ENCODE results near the gene SCO2. TPM values are rescaled to one million over a fixed set of nuclear protein-coding genes. Genes with fewer than 3 reads are reported as not detected.

Gene SCO2
- total and polyA plus RNA-seq, 9 of the 15 experiments (the other 6 are each of a cell fraction or from before 2014, with no cell fraction given) = 0.34 to 4.0 (median 1.1) TPM; not detected in 3

DNA sequence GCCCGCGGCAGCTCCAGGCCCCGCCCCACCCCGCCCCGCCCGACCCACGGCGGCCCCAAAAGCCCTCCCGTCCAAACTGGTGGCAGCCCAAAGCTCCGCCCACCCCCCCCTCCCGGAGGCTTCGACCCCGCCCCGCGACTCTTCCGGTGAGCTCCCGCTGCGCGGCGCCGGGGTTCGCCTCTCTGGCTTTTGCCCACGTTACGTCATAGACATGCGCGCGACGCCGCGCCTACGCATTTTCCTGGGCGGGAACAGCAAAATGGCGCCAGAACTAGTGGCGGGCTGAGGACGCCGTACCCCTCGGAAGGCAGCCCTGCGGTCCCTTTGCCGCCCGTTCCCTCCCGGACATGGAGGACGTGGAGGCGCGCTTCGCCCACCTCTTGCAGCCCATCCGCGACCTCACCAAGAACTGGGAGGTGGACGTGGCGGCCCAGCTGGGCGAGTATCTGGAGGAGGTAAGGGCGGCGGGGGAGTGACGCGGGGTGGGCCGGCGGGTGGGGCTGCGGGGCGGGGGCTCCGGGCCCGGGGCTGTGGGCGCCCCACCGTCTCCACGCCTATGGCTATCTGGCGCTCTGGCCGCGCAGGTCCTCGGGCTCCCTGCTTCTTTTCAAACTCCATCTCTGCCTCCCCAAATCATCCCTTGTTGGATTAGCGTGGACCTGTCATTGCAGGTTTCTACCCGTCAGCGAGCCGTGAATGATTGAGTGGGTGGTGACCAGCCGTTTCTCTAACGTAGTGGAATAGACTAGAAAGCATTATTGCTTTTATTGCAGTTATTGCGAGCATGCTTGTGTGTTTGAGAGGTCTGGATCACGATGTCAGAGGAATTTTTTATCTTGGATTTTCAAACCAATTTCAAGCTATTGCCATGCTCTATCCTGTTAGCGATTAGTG, 17.2 kb downstream of the SCO2 start, which contains the start of gene NCAPH2 (continued):
- TF ChIP-seq, protein P1, sequence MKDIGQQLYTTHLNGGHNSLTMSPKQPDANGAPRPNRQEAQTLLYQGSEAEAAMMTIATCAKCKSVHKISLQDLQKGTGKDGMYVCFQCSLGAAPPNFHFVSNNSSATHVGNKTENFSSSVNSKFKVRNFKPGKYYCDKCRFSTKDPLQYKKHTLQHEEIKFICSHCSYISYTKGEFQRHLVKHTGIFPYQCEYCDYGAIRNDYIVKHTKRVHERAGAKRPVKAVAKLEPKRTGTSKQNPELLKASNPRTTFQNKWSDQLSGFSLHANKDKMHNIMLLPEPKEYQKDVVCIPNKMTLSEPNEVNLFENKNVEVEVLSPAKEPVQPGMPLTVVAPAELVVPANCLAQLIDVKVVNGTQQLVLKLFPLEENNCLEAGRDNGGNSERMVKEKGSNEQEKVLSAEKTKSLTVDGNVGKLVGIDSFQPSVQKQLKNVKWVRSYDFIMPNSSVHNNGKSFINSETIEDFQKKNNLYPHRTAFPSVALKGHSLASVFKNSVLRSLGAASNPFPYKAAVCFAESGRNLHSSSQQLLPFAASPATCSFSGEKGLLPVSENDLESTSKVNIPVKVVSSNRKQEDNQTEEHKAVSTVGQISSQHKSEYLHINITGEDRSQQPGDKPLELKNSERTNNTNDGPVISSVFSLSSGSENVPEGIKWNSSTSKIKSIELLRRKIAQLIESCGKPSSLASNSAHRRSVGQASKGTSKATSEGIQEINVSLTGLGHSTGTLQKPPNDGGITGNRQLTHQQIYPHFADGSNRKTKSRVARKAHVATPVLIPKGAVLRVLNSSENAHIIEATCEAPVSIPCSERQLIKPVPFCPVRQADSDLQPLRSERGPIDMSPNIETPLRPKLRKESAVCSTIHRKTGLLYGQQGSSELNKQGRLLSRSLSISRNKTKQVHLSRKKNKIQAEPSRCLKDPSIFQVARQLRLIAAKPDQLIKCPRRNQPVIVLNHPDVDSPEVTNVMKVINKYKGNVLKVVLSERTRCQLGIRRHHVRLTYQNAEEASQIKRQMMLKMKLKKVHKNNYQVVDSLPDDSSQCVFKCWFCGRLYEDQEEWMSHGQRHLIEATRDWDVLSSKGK (CRISPR knock-in tag; IDR thresholded peaks at IDR 0.05) = no peak
- TF ChIP-seq CTBP1 (IDR thresholded peaks at IDR 0.05; ENCODE audit: borderline replicate concordance) (peak; percentile 36; the same call in 1 of the 2 replicates), TAF9B (IDR thresholded peaks at IDR 0.05; ENCODE audit: partially characterized antibody) (peak; percentile 94), CXXC5 (CRISPR knock-in tag; IDR thresholded peaks at IDR 0.05) (peak; percentile 73), ZNF175 (CRISPR knock-in tag; IDR thresholded peaks at IDR 0.05; ENCODE audit: low read depth) (no peak), HCFC1 (IDR thresholded peaks at IDR 0.05; ENCODE audit: low read depth, low read length) (peak; percentile 78), ZNF75A (CRISPR knock-in tag; IDR thresholded peaks at IDR 0.05) (no peak), SP1 (CRISPR knock-in tag; IDR thresholded peaks at IDR 0.05) (peak; percentile 64), POLR2A (conservative IDR thresholded peaks at IDR 0.05) (peak; percentile 86), EWSR1 (IDR thresholded peaks at IDR 0.05; ENCODE audit: borderline replicate concordance, low read depth, partially characterized antibody) (no peak), ETV1 (tag; conservative IDR thresholded peaks at IDR 0.05; ENCODE audit: low read depth) (no peak; the same call in 1 of the 2 replicates), SMAD4 (CRISPR knock-in tag; conservative IDR thresholded peaks at IDR 0.05) (peak; percentile 57; the same call in 1 of the 2 replicates), ZNF592 (IDR thresholded peaks at IDR 0.05) (no peak), SPI1 (IDR thresholded peaks at IDR 0.05; ENCODE audit: borderline replicate concordance, low read depth, low read length) (no peak), ZNF282 (CRISPR knock-in tag; IDR thresholded peaks at IDR 0.05) (no peak)
- TF ChIP-seq, protein P2, sequence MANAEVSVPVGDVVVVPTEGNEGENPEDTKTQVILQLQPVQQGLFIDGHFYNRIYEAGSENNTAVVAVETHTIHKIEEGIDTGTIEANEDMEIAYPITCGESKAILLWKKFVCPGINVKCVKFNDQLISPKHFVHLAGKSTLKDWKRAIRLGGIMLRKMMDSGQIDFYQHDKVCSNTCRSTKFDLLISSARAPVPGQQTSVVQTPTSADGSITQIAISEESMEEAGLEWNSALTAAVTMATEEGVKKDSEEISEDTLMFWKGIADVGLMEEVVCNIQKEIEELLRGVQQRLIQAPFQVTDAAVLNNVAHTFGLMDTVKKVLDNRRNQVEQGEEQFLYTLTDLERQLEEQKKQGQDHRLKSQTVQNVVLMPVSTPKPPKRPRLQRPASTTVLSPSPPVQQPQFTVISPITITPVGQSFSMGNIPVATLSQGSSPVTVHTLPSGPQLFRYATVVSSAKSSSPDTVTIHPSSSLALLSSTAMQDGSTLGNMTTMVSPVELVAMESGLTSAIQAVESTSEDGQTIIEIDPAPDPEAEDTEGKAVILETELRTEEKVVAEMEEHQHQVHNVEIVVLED (CRISPR knock-in tag; IDR thresholded peaks at IDR 0.05) = peak; percentile 60
- TF ChIP-seq, protein P3, sequence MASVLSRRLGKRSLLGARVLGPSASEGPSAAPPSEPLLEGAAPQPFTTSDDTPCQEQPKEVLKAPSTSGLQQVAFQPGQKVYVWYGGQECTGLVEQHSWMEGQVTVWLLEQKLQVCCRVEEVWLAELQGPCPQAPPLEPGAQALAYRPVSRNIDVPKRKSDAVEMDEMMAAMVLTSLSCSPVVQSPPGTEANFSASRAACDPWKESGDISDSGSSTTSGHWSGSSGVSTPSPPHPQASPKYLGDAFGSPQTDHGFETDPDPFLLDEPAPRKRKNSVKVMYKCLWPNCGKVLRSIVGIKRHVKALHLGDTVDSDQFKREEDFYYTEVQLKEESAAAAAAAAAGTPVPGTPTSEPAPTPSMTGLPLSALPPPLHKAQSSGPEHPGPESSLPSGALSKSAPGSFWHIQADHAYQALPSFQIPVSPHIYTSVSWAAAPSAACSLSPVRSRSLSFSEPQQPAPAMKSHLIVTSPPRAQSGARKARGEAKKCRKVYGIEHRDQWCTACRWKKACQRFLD (CRISPR knock-in tag; IDR thresholded peaks at IDR 0.05) = no peak
